DOHH2 (cell line): ENCODE results near the gene KRT15.

Experiments used
- H3F3A ChIP-seq: fragments of 200-600 bp; sonication (generic), shearing (Covaris generic); 2 replicates; pipeline ENCODE4 v1.6.0; 2016; ENCODE audit warnings: antibody characterized with exemption, mild to moderate bottlenecking; ENCODE audit not compliant: control insufficient read depth, insufficient read depth
- H3K27ac ChIP-seq: fragments of 200-600 bp; sonication (generic); 2 replicates; pipeline ENCODE4 v1.5.1; 2014; ENCODE audit warnings: low read depth, mild to moderate bottlenecking, low read length, moderate library complexity
- H3K27me3 ChIP-seq: fragments of 200-600 bp; sonication (generic); 2 replicates; pipeline ENCODE4 v1.6.1; 2014; ENCODE audit warnings: mild to moderate bottlenecking, low read length, mixed read lengths; ENCODE audit not compliant: control insufficient read depth
- H3K36me3 ChIP-seq: fragments of 200-600 bp; sonication (generic); 2 replicates; pipeline ENCODE4 v1.6.1; 2014; ENCODE audit warnings: mild to moderate bottlenecking, low read length, moderate library complexity, mixed read lengths; ENCODE audit not compliant: control insufficient read depth
- H3K4me1 ChIP-seq: fragments of 200-600 bp; sonication (generic); 2 replicates; pipeline ENCODE4 v1.6.1; 2014; ENCODE audit warnings: mild to moderate bottlenecking, low read length, mixed read lengths; ENCODE audit not compliant: control insufficient read depth
- H3K4me2 ChIP-seq: fragments of 200-600 bp; sonication (generic); 2 replicates; pipeline ENCODE4 v1.6.0; 2014; ENCODE audit warnings: mild to moderate bottlenecking, low read length, moderate library complexity
- H3K4me3 ChIP-seq: fragments of 200-600 bp; sonication (generic); 2 replicates; pipeline ENCODE4 v1.5.1; 2014; ENCODE audit warnings: mild to moderate bottlenecking, low read length, mixed read lengths
- H3K79me2 ChIP-seq: fragments of 200-600 bp; sonication (generic); 2 replicates; pipeline ENCODE4 v1.6.1; 2014; ENCODE audit warnings: mild to moderate bottlenecking, low read length, mixed read lengths; ENCODE audit not compliant: control insufficient read depth
- H3K9me2 ChIP-seq: fragments of 200-600 bp; sonication (generic); replicated peaks from 2 replicates; pipeline ENCODE4 v1.6.1; 2014; ENCODE audit warnings: mild to moderate bottlenecking, low read length, mixed read lengths; ENCODE audit not compliant: control insufficient read depth
- H3K9me3 ChIP-seq: fragments of 200-600 bp; sonication (generic); 2 replicates; pipeline ENCODE4 v1.6.1; 2014; ENCODE audit warnings: antibody characterized with exemption, low read length, mixed read lengths; ENCODE audit not compliant: control insufficient read depth, insufficient read depth
- H4K20me1 ChIP-seq: fragments of 200-600 bp; sonication (generic); 2 replicates; pipeline ENCODE4 v1.6.0; 2014; ENCODE audit warnings: low read depth, mild to moderate bottlenecking, antibody characterized with exemption, low read length, moderate library complexity; ENCODE audit not compliant: control insufficient read depth, insufficient read depth
- EZH2phosphoT487 ChIP-seq: fragments of 200-600 bp; sonication (generic); IDR thresholded peaks from 2 replicates; pipeline ENCODE4 v1.6.1; 2017; ENCODE audit warnings: borderline replicate concordance, mild to moderate bottlenecking, antibody characterized with exemption, low read length, moderate library complexity, mixed read lengths
- TF ChIP-seq, protein P1 (sequence below): fragments of 200-600 bp; sonication (generic); IDR thresholded peaks from one replicate; pipeline ENCODE4 v1.5.1; 2014; ENCODE audit warnings: antibody characterized with exemption, mild to moderate bottlenecking, low read depth, low read length; ENCODE audit not compliant: poor library complexity, severe bottlenecking

The KRT15 gene

DNA sequence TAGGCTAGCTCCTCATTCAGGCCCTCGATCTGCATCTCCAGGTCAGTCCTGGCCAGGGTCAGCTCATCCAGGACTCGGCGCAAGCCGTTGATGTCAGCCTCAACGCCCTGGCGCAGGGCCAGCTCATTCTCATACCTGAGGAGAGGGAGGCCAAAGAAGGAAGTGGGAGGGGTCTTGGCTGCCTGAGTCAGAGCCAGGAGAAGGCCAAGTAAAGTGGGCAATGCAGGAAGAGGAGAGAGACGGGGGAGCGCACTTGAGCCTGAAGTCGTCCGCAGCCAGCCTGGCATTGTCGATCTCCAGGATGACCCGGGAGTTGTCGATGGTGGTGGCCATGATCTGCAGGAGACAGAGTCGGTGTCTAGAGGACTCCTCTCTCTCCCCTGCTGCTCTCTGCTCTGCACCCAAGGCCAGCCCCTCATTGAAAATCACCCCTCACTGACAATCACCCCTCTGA, 1.8 kb downstream of the KRT15 start:
- no peak overlapping the region for H3K4me3 ChIP-seq
- H3K27me3 ChIP-seq: no peaks in the 10 kb centered on the region
- no peaks in the 10 kb centered on the region for H3K4me1 ChIP-seq
- H3K9me3 ChIP-seq: no peaks in the 10 kb centered on the region
- no peak overlapping the region for H3K27ac ChIP-seq
- H3K4me2 ChIP-seq: no peak overlapping the region
- no peaks in the 10 kb centered on the region for H3K36me3 ChIP-seq
- H3K79me2 ChIP-seq: no peaks in the 10 kb centered on the region
- no peaks in the 10 kb centered on the region for H4K20me1 ChIP-seq
- TF ChIP-seq EZH2phosphoT487: no peak
- TF ChIP-seq, protein P1, sequence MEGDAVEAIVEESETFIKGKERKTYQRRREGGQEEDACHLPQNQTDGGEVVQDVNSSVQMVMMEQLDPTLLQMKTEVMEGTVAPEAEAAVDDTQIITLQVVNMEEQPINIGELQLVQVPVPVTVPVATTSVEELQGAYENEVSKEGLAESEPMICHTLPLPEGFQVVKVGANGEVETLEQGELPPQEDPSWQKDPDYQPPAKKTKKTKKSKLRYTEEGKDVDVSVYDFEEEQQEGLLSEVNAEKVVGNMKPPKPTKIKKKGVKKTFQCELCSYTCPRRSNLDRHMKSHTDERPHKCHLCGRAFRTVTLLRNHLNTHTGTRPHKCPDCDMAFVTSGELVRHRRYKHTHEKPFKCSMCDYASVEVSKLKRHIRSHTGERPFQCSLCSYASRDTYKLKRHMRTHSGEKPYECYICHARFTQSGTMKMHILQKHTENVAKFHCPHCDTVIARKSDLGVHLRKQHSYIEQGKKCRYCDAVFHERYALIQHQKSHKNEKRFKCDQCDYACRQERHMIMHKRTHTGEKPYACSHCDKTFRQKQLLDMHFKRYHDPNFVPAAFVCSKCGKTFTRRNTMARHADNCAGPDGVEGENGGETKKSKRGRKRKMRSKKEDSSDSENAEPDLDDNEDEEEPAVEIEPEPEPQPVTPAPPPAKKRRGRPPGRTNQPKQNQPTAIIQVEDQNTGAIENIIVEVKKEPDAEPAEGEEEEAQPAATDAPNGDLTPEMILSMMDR: no peak
- no peaks in the 10 kb centered on the region for H3F3A ChIP-seq
- H3K9me2 ChIP-seq: no peaks in the 10 kb centered on the region

DNA sequence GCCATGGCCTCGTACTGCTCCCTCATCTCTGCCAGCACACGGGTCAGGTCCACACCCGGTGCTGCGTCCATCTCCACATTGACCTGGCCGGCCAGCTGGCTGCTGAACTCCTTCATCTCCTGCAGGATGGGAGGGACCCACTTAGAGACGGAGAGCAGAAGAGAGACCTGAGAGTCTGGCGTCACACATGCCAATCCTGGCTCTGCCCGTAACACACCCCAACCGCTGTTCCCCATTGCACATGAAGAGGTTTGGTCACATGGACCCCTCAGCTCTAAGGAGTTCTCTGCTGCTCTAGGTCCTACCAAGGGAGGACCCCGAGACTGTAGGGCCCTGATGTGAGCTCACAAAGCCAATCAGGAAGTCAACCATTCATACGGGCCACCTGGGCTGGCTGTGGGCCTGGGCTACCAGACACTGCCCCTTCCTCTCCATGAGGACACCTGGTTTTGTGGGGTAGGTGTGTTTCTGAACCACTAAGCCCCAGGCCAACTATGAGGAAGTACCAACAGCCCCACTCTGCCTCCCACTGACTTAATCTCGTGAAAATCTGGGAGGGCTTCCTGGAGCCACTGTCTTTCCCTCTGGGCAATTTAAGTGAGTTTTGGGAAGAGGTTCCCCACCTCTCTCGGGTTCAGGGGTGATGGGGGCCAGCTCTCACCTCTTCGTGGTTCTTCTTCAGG, 2.4 kb downstream of the KRT15 start:
- Histone ChIP-seq H3K27me3 (no peaks in the 10 kb centered on the region), H3K4me3 (no peak overlapping the region), H3K9me3 (no peaks in the 10 kb centered on the region), H3K36me3 (no peaks in the 10 kb centered on the region), H3K4me2 (no peak overlapping the region), H4K20me1 (no peaks in the 10 kb centered on the region), H3K79me2 (no peaks in the 10 kb centered on the region), H3K27ac (no peak overlapping the region), H3F3A (no peaks in the 10 kb centered on the region), H3K9me2 (no peaks in the 10 kb centered on the region), H3K4me1 (no peaks in the 10 kb centered on the region)
- TF ChIP-seq, protein P1: no peak

DNA sequence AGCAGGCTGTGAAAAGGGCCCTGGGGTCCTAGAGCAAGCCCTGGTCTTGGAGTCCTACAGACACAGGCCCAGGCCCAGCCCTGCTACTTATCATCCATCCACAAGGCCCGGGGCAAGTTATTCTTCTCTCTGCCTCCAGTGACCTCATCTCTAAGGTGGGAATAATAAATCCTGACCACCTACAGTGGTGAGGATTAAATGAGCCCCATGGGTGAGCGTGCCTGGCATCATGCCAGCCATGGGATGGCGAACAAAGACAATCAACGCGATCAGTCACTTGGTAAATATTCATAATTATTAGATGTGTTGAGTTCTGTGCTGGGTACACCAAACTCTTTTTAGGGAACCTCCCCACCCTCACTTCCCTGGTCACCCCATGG, 5.5 kb downstream of the KRT15 start:
- no peaks in the 10 kb centered on the region for H3K27me3 ChIP-seq
- no peaks in the 10 kb centered on the region for H3K36me3 ChIP-seq
- no peaks in the 10 kb centered on the region for H3F3A ChIP-seq
- no peaks in the 10 kb centered on the region for H3K9me2 ChIP-seq
- H3K79me2 ChIP-seq: no peaks in the 10 kb centered on the region
- no peak overlapping the region for H3K27ac ChIP-seq
- H3K9me3 ChIP-seq: no peaks in the 10 kb centered on the region
- no peak overlapping the region for H3K4me3 ChIP-seq
- H4K20me1 ChIP-seq: no peaks in the 10 kb centered on the region
- TF ChIP-seq, protein P1: no peak
- no peak for TF ChIP-seq EZH2phosphoT487
- no peaks in the 10 kb centered on the region for H3K4me1 ChIP-seq
- no peak overlapping the region for H3K4me2 ChIP-seq
